Activated CD8-positive, alpha-beta T cell treated with anti-CD3 and anti-CD28 coated beads for 36 hours (primary cell): ENCODE measurements around the gene BEAN1. TPM values are rescaled to one million over a fixed set of nuclear protein-coding genes. Genes with fewer than 3 reads are reported as not detected.

Source experiments
- ATAC-seq: fragments of 200-7000 bp; cut with Tn5 transposase; one replicate; pipeline ENCODE4 v1.10.0; 2021; ENCODE audit warnings: mild to moderate bottlenecking, moderate library complexity
- CTCF ChIA-PET: fragments of 350-600 bp; sonication (Branson Sonifier 250); formaldehyde crosslinking; loops from one replicate; lab custom pipeline; 2021; ENCODE audit warnings: antibody characterized with exemption; lab: Charles Lee
- POLR2A ChIA-PET: fragments of 350-600 bp; sonication (Branson Sonifier 250); formaldehyde crosslinking; loops from one replicate; lab custom pipeline; 2021; ENCODE audit warnings: antibody characterized with exemption; lab: Charles Lee
- DNase-seq: peaks from one replicate; pipeline ENCODE4 v3.0.0-alpha.2; 2020
- H3K27ac Mint-ChIP-seq: one replicate; pipeline ENCODE4 v1.8.0; 2021; ENCODE audit warnings: mild to moderate bottlenecking, mixed read lengths
- H3K27me3 Mint-ChIP-seq: one replicate; pipeline ENCODE4 v1.8.0; 2021; ENCODE audit warnings: mixed read lengths
- H3K36me3 Mint-ChIP-seq: one replicate; pipeline ENCODE4 v1.8.0; 2021; ENCODE audit warnings: low read depth, mixed read lengths
- H3K4me1 Mint-ChIP-seq: one replicate; pipeline ENCODE4 v1.8.0; 2021; ENCODE audit warnings: low read depth, mixed read lengths
- H3K4me3 Mint-ChIP-seq: one replicate; pipeline ENCODE4 v1.8.0; 2021; ENCODE audit warnings: mild to moderate bottlenecking, moderate library complexity, mixed read lengths
- H3K9me3 Mint-ChIP-seq: one replicate; pipeline ENCODE4 v1.8.0; 2021; ENCODE audit warnings: mixed read lengths
- CTCF ChIP-seq: fragments of 200-600 bp; IDR thresholded peaks from one replicate; pipeline ENCODE4 v1.8.0; 2022; ENCODE audit warnings: antibody characterized with exemption, mild to moderate bottlenecking
- intact Hi-C: fragments of 100-400 bp; cut with micrococcal nuclease; formaldehyde crosslinking; loops from one replicate; pipeline ENCODE4 v1.10.0; 2022
- total RNA-seq, 2 experiments: library from RNA; stranded (reverse); gene quantifications; one replicate each; pipeline ENCODE4 v1.2.3, GENCODE V29; 2021

BEAN1 gene
- total RNA-seq, 2 experiments from 2014 or later, result not detected

- no peaks in the 10 kb centered on the region for H3K9me3 Mint-ChIP-seq
- H3K27me3 Mint-ChIP-seq, result no peaks in the 10 kb centered on the region
- H3K4me3 Mint-ChIP-seq, result no peak overlapping the region
- no peaks in the 10 kb centered on the region for H3K4me1 Mint-ChIP-seq
- H3K36me3 Mint-ChIP-seq, result no peaks in the 10 kb centered on the region
- no peak for DNase-seq
- ChIA-PET CTCF (interaction anchor here (1.8 kb wide), 1 partner anchor 24 kb away, joined by 6 read pairs; no protein-coding TSS in a partner anchor), POLR2A (no interaction called here)
- TF ChIP-seq CTCF, result no peak
- no peak overlapping the region for H3K27ac Mint-ChIP-seq
- intact Hi-C loops, result no loop called here
- ATAC-seq, result no peak
Observed at GRCh38 chr16:66381585-66382170, 45.4 kb upstream of the BEAN1 start.

GRCh38 chr16:66382171-66382965 lies 44.7 kb upstream of the BEAN1 start:
- Mint-ChIP-seq H3K36me3 (no peaks in the 10 kb centered on the region), H3K9me3 (no peaks in the 10 kb centered on the region), H3K27ac (no peak overlapping the region), H3K4me1 (no peaks in the 10 kb centered on the region), H3K27me3 (no peaks in the 10 kb centered on the region), H3K4me3 (no peak overlapping the region)
- no peak for TF ChIP-seq CTCF
- no peak for ATAC-seq
- intact Hi-C loops, result no loop called here
- ChIA-PET POLR2A (no interaction called here), CTCF (interaction anchor here (1.8 kb wide), 1 partner anchor 25 kb away, joined by 6 read pairs; no protein-coding TSS in a partner anchor)
- DNase-seq, result no peak

- no peak overlapping the region for H3K27ac Mint-ChIP-seq
- peaks cover 2% of the 10 kb centered on the region for H3K27me3 Mint-ChIP-seq
- intact Hi-C loops, result no loop called here
- H3K36me3 Mint-ChIP-seq, result no peaks in the 10 kb centered on the region
- no peaks in the 10 kb centered on the region for H3K4me1 Mint-ChIP-seq
- no peak for TF ChIP-seq CTCF
- ATAC-seq (no peak), DNase-seq (no peak)
- H3K4me3 Mint-ChIP-seq, result no peak overlapping the region
- ChIA-PET POLR2A (no interaction called here), CTCF (interaction anchor here (1.3 kb wide), 1 partner anchor 26 kb away, joined by 7 read pairs; no protein-coding TSS in a partner anchor)
- no peaks in the 10 kb centered on the region for H3K9me3 Mint-ChIP-seq
Observed at GRCh38 chr16:66382966-66383299, 44.2 kb upstream of the BEAN1 start.

GRCh38 chr16:66383551-66383950 lies 43.5 kb upstream of the BEAN1 start:
- Mint-ChIP-seq H3K4me1 (no peaks in the 10 kb centered on the region), H3K4me3 (no peak overlapping the region), H3K36me3 (no peaks in the 10 kb centered on the region), H3K27ac (no peak overlapping the region), H3K9me3 (no peaks in the 10 kb centered on the region), H3K27me3 (peaks cover 2% of the 10 kb centered on the region)
- ChIA-PET CTCF (interaction anchor here (1.3 kb wide), 1 partner anchor 26 kb away, joined by 7 read pairs; no protein-coding TSS in a partner anchor), POLR2A (no interaction called here)
- ATAC-seq (no peak), DNase-seq (no peak)
- TF ChIP-seq CTCF, result no peak
- intact Hi-C loops, result no loop called here

- Mint-ChIP-seq H3K27ac (no peak overlapping the region), H3K4me3 (no peak overlapping the region), H3K36me3 (no peaks in the 10 kb centered on the region), H3K4me1 (no peaks in the 10 kb centered on the region), H3K9me3 (no peaks in the 10 kb centered on the region), H3K27me3 (peaks cover 2% of the 10 kb centered on the region)
- ChIA-PET CTCF (interaction anchor here (0.7 to 2.9 kb wide), 6 partner anchors 18 to 266 kb away, joined by 3 to 14 read pairs (median 4); no protein-coding TSS in a partner anchor), POLR2A (no interaction called here)
- no peak for DNase-seq
- intact Hi-C loops, result no loop called here
- no peak for TF ChIP-seq CTCF
- no peak for ATAC-seq
Observed at GRCh38 chr16:66385415-66385814, 41.7 kb upstream of the BEAN1 start.
